HFFc6 (cell line): ENCODE measurements around the gene RAB3A. TPM values are rescaled to one million over a fixed set of nuclear protein-coding genes. Genes with fewer than 3 reads are reported as not detected.
"Not testable (repeated sequence)": the region's sequence is repeated elsewhere in the genome, so short reads cannot be mapped to it uniquely, and the experiment has no call there.

Experiments
- DNase-seq: peaks from one replicate; pipeline ENCODE4 v3.0.0-alpha.2; 2018
- H3K27ac Mint-ChIP-seq: 2 replicates; pipeline ENCODE4 v1.8.0; 2020; ENCODE audit warnings: mild to moderate bottlenecking, mixed read lengths
- H3K27me3 Mint-ChIP-seq: 2 replicates; pipeline ENCODE4 v1.8.0; 2021; ENCODE audit warnings: mild to moderate bottlenecking, moderate library complexity, mixed read lengths; ENCODE audit not compliant: insufficient read depth
- H3K36me3 Mint-ChIP-seq: 2 replicates; pipeline ENCODE4 v1.8.0; 2021; ENCODE audit warnings: low read depth, mixed read lengths
- H3K4me1 Mint-ChIP-seq: 2 replicates; pipeline ENCODE4 v1.8.0; 2020; ENCODE audit warnings: low read depth, mixed read lengths
- H3K4me3 Mint-ChIP-seq: 2 replicates; pipeline ENCODE4 v1.8.0; 2020; ENCODE audit warnings: mild to moderate bottlenecking, moderate library complexity, mixed read lengths
- H3K9me3 Mint-ChIP-seq: 2 replicates; pipeline ENCODE4 v1.8.0; 2020; ENCODE audit warnings: mild to moderate bottlenecking, mixed read lengths
- CTCF ChIP-seq: fragments of 200-600 bp; sonication (generic); IDR thresholded peaks from 2 replicates; pipeline ENCODE4 v1.5.0; 2021; ENCODE audit warnings: antibody characterized with exemption, mild to moderate bottlenecking
- total RNA-seq, 6 experiments: library from RNA; stranded (reverse); fragmentation: NEBNext Ultra II Directional; extraction: Animal tissue kit (Norgen Biotek cat#: 25700); gene quantifications; 2 replicates in 1 of 6; 3 replicates in 5 of 6; pipeline ENCODE4 v1.2.3, GENCODE V29; 2021

RAB3A gene
- total RNA-seq, 6 experiments from 2014 or later = 6.1 to 9.0 (median 7.3) TPM

GRCh38 chr19:18161636-18162002, 42.2 kb downstream of the RAB3A start:
- Mint-ChIP-seq H3K27me3 (no peaks in the 10 kb centered on the region), H3K27ac (no peak overlapping the region), H3K36me3 (peaks cover 15% of the 10 kb centered on the region), H3K9me3 (no peaks in the 10 kb centered on the region), H3K4me1 (peaks cover 6% of the 10 kb centered on the region; the same call in 1 of the 2 replicates), H3K4me3 (no peak overlapping the region)
- no peak for DNase-seq
- TF ChIP-seq CTCF = peak; percentile 16; the same call in 1 of the 2 replicates

DNA sequence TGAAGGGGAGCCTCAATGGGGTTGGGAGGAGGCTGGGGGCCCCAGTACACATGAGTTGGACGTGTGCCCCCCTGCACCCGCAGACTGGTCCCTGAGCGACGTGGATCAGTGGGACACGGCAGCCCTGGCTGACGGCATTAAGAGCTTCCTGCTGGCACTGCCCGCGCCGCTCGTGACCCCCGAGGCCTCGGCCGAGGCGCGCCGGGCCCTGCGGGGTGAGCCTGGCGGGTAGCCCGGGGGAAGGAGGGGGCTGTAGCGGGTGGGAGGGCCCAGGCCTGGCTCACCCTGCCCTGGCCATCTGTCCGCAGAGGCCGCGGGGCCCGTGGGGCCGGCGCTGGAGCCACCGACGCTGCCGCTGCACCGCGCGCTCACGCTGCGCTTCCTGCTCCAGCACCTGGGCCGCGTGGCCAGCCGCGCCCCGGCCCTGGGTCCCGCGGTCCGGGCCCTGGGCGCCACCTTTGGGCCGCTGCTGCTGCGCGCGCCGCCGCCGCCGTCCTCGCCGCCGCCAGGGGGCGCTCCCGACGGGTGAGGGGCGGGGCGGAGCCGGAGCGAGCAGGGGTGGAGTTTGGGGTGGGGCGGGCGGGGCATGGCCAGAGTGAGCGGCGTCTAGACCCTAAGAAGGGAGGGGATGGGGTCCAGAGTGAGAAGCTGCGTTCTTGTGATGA, 42.7 kb downstream of the RAB3A start:
- H3K36me3 Mint-ChIP-seq = peaks cover 18% of the 10 kb centered on the region
- DNase-seq = peak; percentile 21
- H3K27ac Mint-ChIP-seq = no peak overlapping the region
- peaks cover 11% of the 10 kb centered on the region; the same call in 1 of the 2 replicates for H3K4me1 Mint-ChIP-seq
- peak; percentile 78 for TF ChIP-seq CTCF
- H3K4me3 Mint-ChIP-seq = no peak overlapping the region
- H3K27me3 Mint-ChIP-seq = no peaks in the 10 kb centered on the region
- no peaks in the 10 kb centered on the region for H3K9me3 Mint-ChIP-seq

DNA sequence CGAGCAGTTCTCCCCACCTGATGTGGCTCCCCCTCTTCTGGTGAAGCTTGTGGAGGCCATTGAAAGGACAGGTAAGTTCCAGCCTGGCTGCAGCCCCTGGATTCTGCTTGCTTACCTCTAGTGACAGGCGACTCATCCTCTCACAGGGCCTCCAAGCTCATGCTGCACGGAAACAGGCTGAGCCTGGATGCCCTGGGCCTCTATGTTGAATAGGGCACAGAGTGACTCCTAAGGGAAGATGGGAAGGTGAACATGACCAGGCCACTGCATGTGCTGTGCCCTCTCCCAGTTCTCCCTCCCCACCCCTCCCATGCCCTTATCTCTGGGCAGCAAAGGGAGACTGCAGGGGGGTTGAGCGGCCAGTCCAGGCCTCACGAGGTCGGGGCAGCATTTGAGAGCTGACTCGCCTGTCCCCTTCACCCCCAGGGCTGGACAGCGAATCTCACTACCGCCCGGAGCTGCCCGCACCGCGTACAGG, 43.3 kb downstream of the RAB3A start:
- Mint-ChIP-seq H3K4me1 (peaks cover 12% of the 10 kb centered on the region; the same call in 1 of the 2 replicates), H3K27me3 (no peaks in the 10 kb centered on the region), H3K9me3 (no peaks in the 10 kb centered on the region), H3K27ac (no peak overlapping the region; the same call in 1 of the 2 replicates), H3K36me3 (peaks cover 14% of the 10 kb centered on the region), H3K4me3 (no peak overlapping the region; the same call in 1 of the 2 replicates)
- no peak for DNase-seq
- TF ChIP-seq CTCF = no peak

DNA sequence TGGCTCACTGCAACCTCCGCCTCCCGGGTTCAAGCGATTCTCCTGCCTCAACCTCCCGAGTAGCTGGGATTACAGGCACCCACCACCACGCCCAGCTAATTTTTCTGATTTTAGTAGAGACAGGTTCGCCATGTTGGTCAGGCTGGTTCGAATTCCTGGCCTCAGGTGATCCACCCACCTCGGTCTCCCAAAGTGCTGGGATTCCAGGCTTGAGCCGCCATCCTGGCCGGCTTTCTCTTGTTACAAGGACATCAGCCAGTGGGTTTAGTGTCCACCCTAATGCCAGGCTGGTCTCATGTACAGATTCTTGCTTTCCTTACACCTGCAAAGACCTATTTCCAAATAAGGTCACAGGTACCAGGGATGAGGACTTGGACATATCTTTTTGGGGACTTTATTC, 44.0 kb downstream of the RAB3A start:
- Mint-ChIP-seq H3K4me1 (peaks cover 12% of the 10 kb centered on the region; the same call in 1 of the 2 replicates), H3K9me3 (no peaks in the 10 kb centered on the region), H3K36me3 (peaks cover 14% of the 10 kb centered on the region), H3K4me3 (no peak overlapping the region), H3K27me3 (no peaks in the 10 kb centered on the region), H3K27ac (no peak overlapping the region)
- DNase-seq = no peak
- no peak for TF ChIP-seq CTCF

DNA sequence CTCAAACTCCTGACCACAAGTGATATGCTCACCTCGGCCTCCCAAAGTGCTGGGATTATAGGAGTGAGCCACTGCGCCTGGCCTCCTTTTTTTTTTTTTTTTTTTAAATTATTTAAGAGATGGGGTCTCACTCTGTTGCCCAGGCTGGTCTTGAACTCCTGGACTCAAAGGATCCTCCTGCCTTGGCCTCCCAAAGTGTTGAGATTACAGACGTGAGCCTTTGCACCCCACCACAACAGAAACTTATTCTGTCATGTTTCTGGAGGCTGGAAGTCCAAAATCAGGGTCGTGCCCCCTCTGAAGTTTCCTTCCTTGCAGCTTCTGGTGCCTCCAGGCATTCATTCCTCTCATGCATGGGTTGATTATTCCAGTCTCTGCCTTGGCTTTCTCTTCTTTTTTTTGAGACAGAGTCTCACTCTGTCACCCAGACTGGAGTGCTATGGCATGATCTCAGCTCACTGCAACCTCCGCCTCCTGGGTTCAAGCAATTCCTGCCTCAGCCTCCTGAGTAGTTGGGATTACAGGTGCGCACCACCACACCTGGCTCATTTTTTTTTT, 44.7 kb downstream of the RAB3A start:
- peaks cover 14% of the 10 kb centered on the region for H3K36me3 Mint-ChIP-seq
- DNase-seq, H3K27me3 Mint-ChIP-seq, H3K9me3 Mint-ChIP-seq, H3K4me3 Mint-ChIP-seq: not testable (repeated sequence)
- peak overlapping the region; percentile 45; the same call in 1 of the 2 replicates for H3K27ac Mint-ChIP-seq
- peaks cover 17% of the 10 kb centered on the region for H3K4me1 Mint-ChIP-seq

DNA sequence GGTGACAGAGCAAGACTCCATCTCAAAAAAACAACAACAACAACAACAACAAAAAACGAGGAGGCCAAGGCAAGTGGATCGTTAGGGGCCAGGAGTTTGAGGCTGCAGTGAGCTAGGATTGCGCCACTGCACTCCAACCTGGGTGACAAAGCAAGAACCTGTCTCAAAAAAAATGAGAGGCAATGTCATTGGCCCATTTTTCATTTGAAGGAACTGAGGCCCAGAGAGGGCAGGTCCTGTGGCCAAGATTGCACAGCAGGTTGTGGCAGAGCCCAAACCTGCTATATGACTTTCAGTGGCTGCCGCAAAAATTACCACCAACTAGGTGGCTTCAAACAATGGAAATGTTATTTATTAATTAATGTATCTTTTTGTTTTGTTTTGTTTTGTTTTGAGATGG, 45.4 kb downstream of the RAB3A start:
- no peak for TF ChIP-seq CTCF
- peaks cover 4% of the 10 kb centered on the region for H3K27me3 Mint-ChIP-seq
- peaks cover 21% of the 10 kb centered on the region for H3K4me1 Mint-ChIP-seq
- H3K36me3 Mint-ChIP-seq = peaks cover 12% of the 10 kb centered on the region
- no peak overlapping the region for H3K27ac Mint-ChIP-seq
- no peaks in the 10 kb centered on the region for H3K9me3 Mint-ChIP-seq
- no peak overlapping the region for H3K4me3 Mint-ChIP-seq
- DNase-seq = no peak
